Measurements from ENCODE around the gene CYP4F11.
"Not testable (repeated sequence)": the region's sequence is repeated elsewhere in the genome, so short reads cannot be mapped to it uniquely, and the experiment has no call there.

CYP4F11 gene

GRCh38 chr19:15874821-15875474 is 59.4 kb downstream of the CYP4F11 start:
- DNase-seq: no peak

GRCh38 chr19:15873771-15874170 is 60.6 kb downstream of the CYP4F11 start:
- DNase-seq: not testable (repeated sequence)

- DNase-seq: no peak
These were observed 62.8 kb downstream of the CYP4F11 start for GRCh38 chr19:15871570-15871969.

- DNase-seq: no peak
These were observed 64.5 kb downstream of the CYP4F11 start for GRCh38 chr19:15869873-15870272.

GRCh38 chr19:15869109-15869555 is 65.2 kb downstream of the CYP4F11 start:
- DNase-seq: no peak

- no peak for DNase-seq
These were observed 67.7 kb downstream of the CYP4F11 start for GRCh38 chr19:15866636-15867035.

- DNase-seq: no peak
These were observed 69.5 kb downstream of the CYP4F11 start for GRCh38 chr19:15864824-15865223.

GRCh38 chr19:15863272-15863671 is 71.1 kb downstream of the CYP4F11 start:
- no peak for DNase-seq

- no peak for DNase-seq
These were observed 71.9 kb downstream of the CYP4F11 start for GRCh38 chr19:15862444-15862843.
